Hypothalamus (tissue), 51 donors: Measurements from ENCODE around the gene UROD.
"Not testable (repeated sequence)": the region's sequence is repeated elsewhere in the genome, so short reads cannot be mapped to it uniquely, and the experiment has no call there.

Experiments
- DNase-seq, 51 donors: peaks; one replicate each; lab custom pipeline; 2025; lab: John Stamatoyannopoulos, UW

UROD gene

DNA sequence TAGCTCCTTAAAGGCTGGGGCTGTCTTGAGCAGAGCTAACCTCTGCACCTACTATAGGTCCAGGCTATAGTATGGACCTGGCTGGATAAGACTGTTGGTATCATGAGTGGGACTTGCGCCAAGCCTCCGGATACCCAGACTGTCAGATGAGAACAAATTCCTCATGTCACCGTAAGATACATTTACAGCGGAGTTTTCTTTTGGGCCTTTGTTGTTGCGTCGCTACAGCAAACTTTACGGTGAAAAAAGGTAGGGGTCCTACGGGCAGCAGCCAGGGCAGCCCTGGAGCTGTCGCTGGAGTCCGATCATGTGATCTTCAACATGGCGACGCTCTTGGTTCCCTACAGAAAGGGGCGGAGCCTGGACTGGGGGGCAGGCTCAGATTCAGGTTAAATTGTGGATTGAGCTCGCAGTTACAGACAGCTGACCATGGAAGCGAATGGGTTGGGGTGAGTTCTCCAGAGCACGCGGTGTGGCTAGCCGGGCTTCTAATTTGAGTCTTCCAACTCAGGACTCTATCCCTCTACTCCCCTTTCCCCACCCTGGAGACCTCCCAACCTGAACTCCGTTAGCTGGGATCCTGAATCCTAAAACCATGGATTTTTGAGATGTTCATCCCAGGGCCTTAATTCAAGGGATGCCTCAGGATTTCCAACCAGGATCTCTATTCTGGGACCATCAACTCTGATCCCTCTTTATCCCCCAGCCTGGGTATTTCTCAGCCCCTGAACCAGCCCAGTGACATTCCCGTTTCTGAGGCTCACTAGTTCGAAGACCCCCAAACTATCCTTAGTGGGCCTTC lies at the start of gene UROD:
Gene UROD, plus strand, starts transcription at position 418 of the 802 bp plus-strand sequence. Its CDS starts 12 bp downstream, at position 430.
- peak in 50 of 51 donors; percentile 20 to 93 (median 83) for DNase-seq

GRCh38 chr1:44962729-44963128 lies 49.3 kb upstream of the UROD start:
- DNase-seq: no peak

DNA sequence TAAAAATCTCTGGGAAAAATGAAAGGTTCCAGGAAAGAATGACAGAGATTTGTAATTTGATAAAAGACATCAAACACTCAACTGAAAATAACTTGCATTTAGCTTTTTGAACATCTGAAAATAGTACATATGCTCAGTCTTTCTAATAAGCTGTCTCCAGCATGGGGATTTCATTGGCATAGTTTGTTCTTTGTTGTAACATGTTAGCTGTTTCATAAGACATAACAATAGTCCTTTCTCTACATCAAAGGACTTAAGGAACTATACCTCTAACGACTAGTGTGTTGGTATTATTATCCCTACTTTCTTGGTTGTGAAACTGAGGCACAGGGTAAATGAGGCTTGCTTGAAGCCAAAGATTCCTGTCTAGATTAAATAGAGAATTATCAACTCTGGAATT lies 47.7 kb upstream of the UROD start:
- DNase-seq: no peak

GRCh38 chr1:44970317-44970716 lies 41.7 kb upstream of the UROD start:
- DNase-seq: no peak

DNA sequence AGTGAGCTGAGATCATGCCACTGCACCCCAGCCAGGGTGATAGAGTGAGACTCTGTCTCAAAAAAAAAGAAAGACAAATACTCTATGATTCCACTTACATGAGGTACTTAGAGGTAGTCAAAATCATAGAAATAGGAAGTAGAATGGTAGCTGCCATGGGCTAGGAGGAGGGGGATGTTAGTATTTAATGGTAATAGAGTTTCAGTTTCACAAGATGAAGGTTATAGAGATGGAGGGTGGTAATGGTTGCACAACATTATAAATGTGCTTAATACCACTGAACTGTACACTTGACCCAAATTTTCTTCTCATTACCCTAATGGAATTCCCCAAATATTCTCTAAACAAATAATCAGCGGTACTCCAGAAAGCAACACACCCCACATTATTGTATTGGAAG lies 38.4 kb upstream of the UROD start:
- no peak for DNase-seq

GRCh38 chr1:44976252-44976651 lies 35.8 kb upstream of the UROD start:
- no peak for DNase-seq

DNA sequence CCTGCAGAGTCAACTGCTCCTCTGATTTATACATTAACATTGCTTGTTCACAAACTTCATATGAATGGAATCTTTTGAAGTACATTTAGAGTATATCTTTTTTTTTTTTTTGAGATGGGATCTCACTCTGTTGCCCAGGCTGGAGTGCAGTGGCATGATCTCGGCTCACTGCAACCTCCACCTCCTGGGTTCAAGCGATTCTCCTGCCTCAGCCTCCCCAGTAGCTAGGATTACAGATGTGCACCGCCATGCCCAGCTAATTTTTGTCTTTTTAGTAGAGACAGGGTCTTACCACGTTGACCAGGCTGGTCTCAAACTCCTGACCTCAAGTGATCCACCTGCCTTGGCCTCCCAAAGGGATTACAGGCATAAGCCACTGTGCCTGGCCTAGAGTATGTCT lies 34.7 kb upstream of the UROD start:
- not testable (repeated sequence) for DNase-seq

- no peak for DNase-seq
Observed at GRCh38 chr1:44985747-44986359, 26.2 kb upstream of the UROD start.

- no peak for DNase-seq
Observed at GRCh38 chr1:44988531-44989156, 23.4 kb upstream of the UROD start.

GRCh38 chr1:44994309-44994898 lies 17.6 kb upstream of the UROD start:
- no peak for DNase-seq

DNA sequence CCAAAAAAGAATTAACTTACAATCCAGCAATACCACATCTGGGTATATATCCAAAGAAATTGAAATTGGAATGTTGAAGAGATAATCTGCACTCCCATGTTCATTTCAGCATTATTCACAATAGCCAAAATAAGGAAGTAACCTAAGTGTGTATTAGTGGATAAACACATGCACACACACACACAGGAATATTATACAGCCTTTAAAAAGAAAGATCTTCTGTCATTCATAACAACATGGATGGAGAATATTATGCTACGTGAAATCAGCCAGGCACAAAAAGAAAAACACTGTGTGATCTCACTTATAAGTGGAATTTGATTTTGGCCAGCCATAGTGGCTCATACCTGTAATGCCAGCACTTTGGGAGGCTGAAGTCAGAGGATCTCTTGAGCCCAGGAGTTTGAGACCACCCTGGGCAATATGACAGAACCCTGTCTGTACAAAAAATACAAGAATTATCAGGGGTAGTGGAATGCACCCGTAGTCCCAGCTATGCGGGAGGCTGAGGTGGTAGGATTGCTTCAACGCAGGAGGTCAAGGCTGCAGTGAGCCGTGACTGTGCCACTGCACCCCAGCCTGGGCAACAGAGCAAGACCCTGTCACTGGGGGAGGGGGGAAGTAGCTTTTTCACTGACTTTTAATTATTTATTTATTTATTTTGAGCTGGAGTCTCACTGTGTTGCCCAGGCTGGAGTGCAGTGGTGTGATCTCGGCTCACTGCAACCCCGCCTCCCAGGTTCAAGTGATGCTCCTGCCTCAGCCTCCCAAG lies 16.4 kb upstream of the UROD start:
- no peak for DNase-seq

DNA sequence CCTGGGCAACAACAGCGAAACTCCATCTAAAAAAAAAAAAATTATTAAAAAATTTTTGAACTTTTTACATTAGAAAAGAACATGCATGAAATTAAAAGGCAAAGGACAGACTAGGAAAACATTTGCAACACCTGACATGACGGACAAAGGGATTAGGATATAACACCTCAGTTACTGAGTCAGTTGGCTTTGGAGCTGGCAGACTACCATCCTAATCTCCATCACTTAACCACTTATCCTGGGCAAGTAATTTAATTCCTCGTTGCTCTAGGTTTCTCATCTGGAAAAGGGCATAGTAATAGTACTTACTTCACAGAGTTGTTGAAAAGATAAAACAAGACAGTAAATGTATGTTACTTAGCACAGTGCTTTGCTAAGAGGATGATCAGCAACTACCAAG lies 12.8 kb upstream of the UROD start:
- DNase-seq: no peak

- DNase-seq: peak in 1 of 51 donors; percentile 9
Observed at GRCh38 chr1:45001011-45001481, 11.0 kb upstream of the UROD start.

- DNase-seq: not testable (repeated sequence)
Observed at GRCh38 chr1:45001576-45001975, 10.5 kb upstream of the UROD start.

- DNase-seq: no peak
Observed at GRCh38 chr1:45002650-45003645, 9.1 kb upstream of the UROD start.

DNA sequence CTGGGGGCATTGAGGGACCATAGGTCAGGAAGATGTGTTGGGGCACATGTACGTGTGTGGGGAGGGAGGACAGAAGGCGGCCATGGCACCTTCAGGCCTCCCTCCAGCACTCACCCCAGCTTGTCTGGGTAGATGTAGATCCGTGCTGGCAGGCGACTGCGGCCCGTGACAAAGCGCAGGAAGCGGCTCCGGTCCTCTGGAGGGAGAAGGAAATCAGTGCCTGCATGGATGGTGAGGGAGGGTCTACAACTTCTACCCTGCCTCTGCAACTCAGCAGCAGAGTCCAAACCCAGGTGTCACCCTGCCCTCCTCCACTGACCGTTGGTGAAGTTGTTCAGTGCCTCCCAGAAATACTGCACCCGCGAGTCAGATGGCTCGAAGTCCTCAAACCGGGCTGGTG lies 8.3 kb upstream of the UROD start:
- no peak for DNase-seq

- DNase-seq: no peak
Observed at GRCh38 chr1:45004281-45004920, 7.7 kb upstream of the UROD start.

DNA sequence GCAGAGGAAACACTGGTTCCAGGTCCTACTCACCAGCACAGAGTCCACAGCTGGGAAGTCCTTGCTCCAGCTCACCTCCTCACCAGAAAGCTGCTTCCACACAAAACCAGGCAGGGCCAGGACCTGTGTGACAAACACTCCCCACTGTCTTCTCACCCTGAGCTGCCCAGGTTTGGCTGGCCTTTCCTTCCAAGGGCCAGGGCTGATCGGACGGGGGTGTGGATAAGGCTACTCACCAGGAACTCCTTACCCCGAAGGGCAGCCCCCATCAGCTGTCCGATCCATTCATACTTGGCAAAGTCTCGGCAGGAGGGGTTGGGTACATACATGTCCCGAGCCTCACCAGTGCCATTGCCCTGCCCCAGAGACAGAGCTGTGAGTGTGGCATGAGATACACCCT lies 6.3 kb upstream of the UROD start:
- DNase-seq: no peak

- no peak for DNase-seq
Observed at GRCh38 chr1:45007311-45007710, 4.7 kb upstream of the UROD start.
